ENCODE results near the gene TRIM39. TPM values are rescaled to one million over a fixed set of nuclear protein-coding genes. Genes with fewer than 3 reads are reported as not detected.

The TRIM39 gene
- total RNA-seq, 1 experiment from 2014 or later = 16.2 TPM

DNA sequence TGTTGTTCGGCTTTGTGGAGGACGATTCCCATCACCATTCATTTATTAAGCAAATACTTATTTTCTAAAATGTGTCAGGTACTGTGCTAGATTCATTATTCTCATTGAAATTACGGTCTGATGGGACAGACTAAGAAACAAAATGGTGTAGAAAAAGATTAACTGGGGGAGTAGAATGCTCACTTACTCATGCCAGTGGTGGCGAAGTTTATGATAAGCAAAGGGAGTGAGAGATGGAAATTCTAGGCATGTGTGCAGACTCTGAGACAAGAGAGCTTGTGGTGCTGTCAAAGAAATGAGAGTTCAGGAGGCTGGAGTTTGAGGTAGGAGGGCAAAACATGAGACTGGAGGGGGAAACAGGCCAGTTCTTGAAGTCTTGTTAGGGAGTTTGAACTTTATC, 19.1 kb downstream of the TRIM39 start:
- Histone ChIP-seq H3K4me2 (ENCODE audit: low read depth, low read length, poor library complexity, severe bottlenecking) (peak overlapping the region; percentile 98), H3K36me3 (ENCODE audit: insufficient read depth, low read length) (peaks cover 4% of the 10 kb centered on the region; the same call in 1 of the 2 replicates), H3K27me3 (ENCODE audit: low read length) (no peaks in the 10 kb centered on the region), H3K9ac (ENCODE audit: low read length) (peak overlapping the region; percentile 93), H3K9me2 (replicated peaks; ENCODE audit: insufficient read depth, low read length) (no peaks in the 10 kb centered on the region), H3K9me3 (ENCODE audit: low read length) (no peaks in the 10 kb centered on the region), H3K4me3 (ENCODE audit: low read length) (peak overlapping the region; percentile 98), H4K20me1 (ENCODE audit: insufficient read depth, low read depth, low read length) (no peaks in the 10 kb centered on the region), H3K4me1 (ENCODE audit: low read length) (peaks cover 24% of the 10 kb centered on the region), H3K27ac (ENCODE audit: low read length) (no peak overlapping the region), H2AFZ (ENCODE audit: low read length) (peak overlapping the region; percentile 79; the same call in 1 of the 2 replicates), H3K79me2 (ENCODE audit: low read length) (peaks cover 5% of the 10 kb centered on the region)
- no peak for DNase-seq

DNA sequence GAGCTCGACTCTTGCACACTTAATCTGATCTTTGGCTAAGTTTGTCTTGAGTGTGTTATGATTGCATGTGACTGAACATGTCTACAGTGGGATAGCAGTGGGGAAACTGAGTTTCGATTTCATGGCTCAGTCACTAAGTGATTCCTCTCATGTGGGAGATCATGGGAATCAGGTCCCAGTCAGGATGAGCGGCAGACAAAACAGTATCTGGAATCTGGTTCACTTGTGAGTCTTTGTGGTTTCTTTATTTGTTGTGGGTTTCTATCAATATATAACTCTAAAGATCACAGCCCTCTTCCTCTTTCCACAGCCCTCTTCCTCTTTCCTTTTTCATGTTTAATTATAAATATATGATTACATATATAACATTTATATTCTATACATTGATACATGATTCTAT, 22.2 kb downstream of the TRIM39 start:
- Histone ChIP-seq H2AFZ (ENCODE audit: low read length) (no peak overlapping the region), H3K9ac (ENCODE audit: low read length) (no peak overlapping the region), H4K20me1 (ENCODE audit: insufficient read depth, low read depth, low read length) (no peaks in the 10 kb centered on the region), H3K79me2 (ENCODE audit: low read length) (peaks cover 5% of the 10 kb centered on the region), H3K4me1 (ENCODE audit: low read length) (peaks cover 24% of the 10 kb centered on the region), H3K36me3 (ENCODE audit: insufficient read depth, low read length) (peaks cover 4% of the 10 kb centered on the region; the same call in 1 of the 2 replicates), H3K9me2 (replicated peaks; ENCODE audit: insufficient read depth, low read length) (no peaks in the 10 kb centered on the region), H3K27ac (ENCODE audit: low read length) (no peak overlapping the region), H3K9me3 (ENCODE audit: low read length) (no peaks in the 10 kb centered on the region), H3K4me3 (ENCODE audit: low read length) (no peak overlapping the region), H3K27me3 (ENCODE audit: low read length) (no peaks in the 10 kb centered on the region), H3K4me2 (ENCODE audit: low read depth, low read length, poor library complexity, severe bottlenecking) (no peak overlapping the region)
- no peak for DNase-seq

DNA sequence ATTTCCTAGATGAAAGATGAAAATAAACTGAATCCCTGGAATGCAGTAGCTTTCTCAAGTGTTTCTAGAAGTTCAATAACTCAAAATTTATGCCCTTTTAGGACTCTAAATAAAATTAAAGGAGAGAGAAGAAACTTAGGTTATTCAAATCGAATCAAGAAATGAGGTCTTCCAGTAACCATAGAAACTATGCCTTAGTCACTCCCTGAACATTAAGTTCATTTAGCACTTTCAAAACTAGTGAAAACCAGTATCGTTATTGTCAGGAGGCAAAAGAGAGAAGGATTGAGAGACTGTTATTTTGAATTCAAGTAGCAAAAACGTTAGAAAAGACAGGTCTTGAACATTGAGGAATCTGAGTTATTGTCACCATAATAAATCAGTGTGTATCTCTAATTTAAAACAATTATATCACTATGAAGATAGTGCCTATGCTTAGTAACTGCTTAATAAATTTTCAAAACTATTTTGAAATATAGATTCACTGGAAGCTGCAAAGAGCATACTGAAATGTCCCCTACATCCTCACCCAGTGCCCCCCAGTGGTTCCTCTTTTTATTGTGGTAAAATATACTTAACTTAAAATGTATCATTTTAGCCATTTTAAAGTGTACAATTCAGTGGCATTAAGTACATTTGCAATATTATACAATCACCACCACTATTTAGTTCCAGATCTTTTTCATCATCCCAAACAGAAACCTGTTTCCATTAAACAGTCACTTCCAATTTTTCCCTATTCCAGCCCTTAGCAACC, 22.9 kb downstream of the TRIM39 start:
- Histone ChIP-seq H3K4me2 (ENCODE audit: low read depth, low read length, poor library complexity, severe bottlenecking) (no peak overlapping the region), H3K36me3 (ENCODE audit: insufficient read depth, low read length) (peaks cover 4% of the 10 kb centered on the region; the same call in 1 of the 2 replicates), H3K4me1 (ENCODE audit: low read length) (peaks cover 21% of the 10 kb centered on the region), H2AFZ (ENCODE audit: low read length) (no peak overlapping the region), H4K20me1 (ENCODE audit: insufficient read depth, low read depth, low read length) (no peaks in the 10 kb centered on the region), H3K9me2 (replicated peaks; ENCODE audit: insufficient read depth, low read length) (no peaks in the 10 kb centered on the region), H3K4me3 (ENCODE audit: low read length) (no peak overlapping the region), H3K27me3 (ENCODE audit: low read length) (no peaks in the 10 kb centered on the region), H3K9ac (ENCODE audit: low read length) (no peak overlapping the region), H3K79me2 (ENCODE audit: low read length) (peaks cover 5% of the 10 kb centered on the region), H3K9me3 (ENCODE audit: low read length) (no peaks in the 10 kb centered on the region), H3K27ac (ENCODE audit: low read length) (no peak overlapping the region)
- DNase-seq = peak; percentile 53

DNA sequence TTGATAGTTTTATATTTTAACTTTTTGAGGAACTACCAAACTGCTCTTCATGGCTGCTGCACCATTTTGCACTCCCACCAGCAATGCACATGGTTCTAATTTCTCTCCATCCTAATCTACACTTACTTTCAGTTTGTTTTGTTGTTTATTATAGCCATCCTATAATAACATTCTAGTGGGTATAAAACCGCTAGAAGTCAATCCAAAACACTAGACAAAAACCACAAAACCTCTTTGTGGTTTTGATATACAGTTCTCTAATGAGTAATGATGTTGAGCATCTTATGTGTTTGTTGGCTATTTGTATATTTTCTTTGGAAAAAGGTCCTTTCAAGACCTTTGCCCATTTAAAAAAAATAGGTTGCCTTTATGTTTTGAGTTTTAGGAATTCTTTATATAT, 23.8 kb downstream of the TRIM39 start:
- Histone ChIP-seq H3K4me3 (ENCODE audit: low read length) (no peak overlapping the region), H3K79me2 (ENCODE audit: low read length) (peaks cover 5% of the 10 kb centered on the region), H3K4me2 (ENCODE audit: low read depth, low read length, poor library complexity, severe bottlenecking) (no peak overlapping the region), H4K20me1 (ENCODE audit: insufficient read depth, low read depth, low read length) (no peaks in the 10 kb centered on the region), H3K27me3 (ENCODE audit: low read length) (no peaks in the 10 kb centered on the region), H3K9ac (ENCODE audit: low read length) (no peak overlapping the region), H2AFZ (ENCODE audit: low read length) (no peak overlapping the region), H3K9me3 (ENCODE audit: low read length) (no peaks in the 10 kb centered on the region), H3K36me3 (ENCODE audit: insufficient read depth, low read length) (peaks cover 4% of the 10 kb centered on the region; the same call in 1 of the 2 replicates), H3K9me2 (replicated peaks; ENCODE audit: insufficient read depth, low read length) (no peaks in the 10 kb centered on the region), H3K4me1 (ENCODE audit: low read length) (peaks cover 18% of the 10 kb centered on the region), H3K27ac (ENCODE audit: low read length) (no peak overlapping the region)
- no peak for DNase-seq

DNA sequence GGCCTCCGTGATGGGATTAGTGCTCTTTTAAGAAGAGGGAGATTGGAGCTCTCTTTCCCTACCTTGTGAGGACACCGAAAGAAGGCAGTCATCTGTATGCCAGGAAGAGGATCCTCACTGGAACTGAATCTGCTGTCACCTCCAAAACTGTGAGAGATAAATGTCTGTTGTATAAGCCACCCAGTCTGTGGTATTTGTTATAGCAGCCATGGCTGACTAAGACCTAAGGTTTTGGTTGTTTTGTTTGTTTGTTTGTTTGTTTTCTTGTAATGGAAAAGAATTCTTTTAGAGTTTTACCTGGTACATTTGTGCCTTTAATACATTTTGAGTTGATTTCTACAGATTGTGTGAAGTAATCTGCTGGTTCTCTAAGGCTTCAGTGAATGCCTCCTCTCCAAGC, 25.8 kb downstream of the TRIM39 start:
- Histone ChIP-seq H4K20me1 (ENCODE audit: insufficient read depth, low read depth, low read length) (no peaks in the 10 kb centered on the region), H3K9me3 (ENCODE audit: low read length) (no peaks in the 10 kb centered on the region), H3K36me3 (ENCODE audit: insufficient read depth, low read length) (no peaks in the 10 kb centered on the region), H3K27me3 (ENCODE audit: low read length) (no peaks in the 10 kb centered on the region), H3K9me2 (replicated peaks; ENCODE audit: insufficient read depth, low read length) (no peaks in the 10 kb centered on the region), H3K27ac (ENCODE audit: low read length) (no peak overlapping the region), H3K9ac (ENCODE audit: low read length) (no peak overlapping the region), H3K4me2 (ENCODE audit: low read depth, low read length, poor library complexity, severe bottlenecking) (no peak overlapping the region), H3K79me2 (ENCODE audit: low read length) (no peaks in the 10 kb centered on the region), H3K4me3 (ENCODE audit: low read length) (no peak overlapping the region), H2AFZ (ENCODE audit: low read length) (no peak overlapping the region), H3K4me1 (ENCODE audit: low read length) (peaks cover 9% of the 10 kb centered on the region)
- DNase-seq = no peak

DNA sequence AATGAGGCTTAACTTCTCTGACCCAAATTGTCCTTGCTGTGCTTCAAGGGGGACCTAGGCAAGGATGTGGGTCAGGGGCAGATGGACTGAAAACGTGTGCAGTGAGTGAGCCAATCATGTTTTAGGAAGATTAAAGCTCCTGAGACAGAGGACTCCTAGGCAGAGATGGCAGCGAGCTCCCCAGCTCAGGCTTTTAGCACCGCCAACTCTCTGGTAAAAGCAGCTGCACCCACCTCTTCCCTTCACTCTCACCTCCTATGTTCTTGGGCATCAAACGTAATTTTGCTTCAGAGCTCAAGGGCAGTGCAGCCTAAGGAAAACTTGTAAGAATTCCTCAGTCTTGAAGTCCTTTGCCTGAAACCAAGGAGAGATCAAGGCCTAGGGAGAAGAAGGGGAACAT, 28.6 kb downstream of the TRIM39 start:
- no peak overlapping the region for H3K27ac ChIP-seq (ENCODE audit: low read length)
- H3K4me3 ChIP-seq (ENCODE audit: low read length) = no peak overlapping the region
- DNase-seq = no peak

DNA sequence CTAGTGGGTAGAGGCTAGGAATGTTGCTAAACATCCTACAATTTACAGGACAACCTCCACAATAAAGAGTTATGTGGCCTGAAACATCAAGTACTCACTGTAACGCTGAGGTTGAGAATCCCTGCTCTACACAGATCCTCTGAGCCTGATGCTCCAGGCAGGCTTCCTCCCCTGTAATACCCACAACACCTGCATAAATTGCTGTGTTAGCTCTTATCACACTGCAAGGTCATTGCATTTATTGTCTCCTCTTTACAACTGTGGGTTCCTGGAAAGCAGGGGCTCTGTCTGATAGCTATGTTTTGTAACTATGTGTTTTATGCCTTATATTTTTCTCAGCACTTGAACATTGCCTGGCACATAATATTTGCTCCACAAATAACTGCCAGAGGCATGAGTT, 29.8 kb downstream of the TRIM39 start:
- Histone ChIP-seq H3K4me1 (ENCODE audit: low read length) (no peaks in the 10 kb centered on the region), H3K9ac (ENCODE audit: low read length) (no peak overlapping the region), H2AFZ (ENCODE audit: low read length) (no peak overlapping the region), H3K27ac (ENCODE audit: low read length) (no peak overlapping the region), H4K20me1 (ENCODE audit: insufficient read depth, low read depth, low read length) (no peaks in the 10 kb centered on the region), H3K4me2 (ENCODE audit: low read depth, low read length, poor library complexity, severe bottlenecking) (no peak overlapping the region), H3K79me2 (ENCODE audit: low read length) (no peaks in the 10 kb centered on the region), H3K4me3 (ENCODE audit: low read length) (no peak overlapping the region), H3K9me2 (replicated peaks; ENCODE audit: insufficient read depth, low read length) (no peaks in the 10 kb centered on the region), H3K9me3 (ENCODE audit: low read length) (no peaks in the 10 kb centered on the region), H3K27me3 (ENCODE audit: low read length) (no peaks in the 10 kb centered on the region), H3K36me3 (ENCODE audit: insufficient read depth, low read length) (no peaks in the 10 kb centered on the region)
- DNase-seq = no peak

More for the DNA sequence above, 28.6 kb downstream of the TRIM39 start:
- Histone ChIP-seq H2AFZ (ENCODE audit: low read length) (no peak overlapping the region), H3K9me3 (ENCODE audit: low read length) (no peaks in the 10 kb centered on the region), H3K79me2 (ENCODE audit: low read length) (no peaks in the 10 kb centered on the region), H3K27me3 (ENCODE audit: low read length) (no peaks in the 10 kb centered on the region), H4K20me1 (ENCODE audit: insufficient read depth, low read depth, low read length) (no peaks in the 10 kb centered on the region), H3K9ac (ENCODE audit: low read length) (no peak overlapping the region), H3K9me2 (replicated peaks; ENCODE audit: insufficient read depth, low read length) (no peaks in the 10 kb centered on the region), H3K36me3 (ENCODE audit: insufficient read depth, low read length) (no peaks in the 10 kb centered on the region), H3K4me2 (ENCODE audit: low read depth, low read length, poor library complexity, severe bottlenecking) (no peak overlapping the region), H3K4me1 (ENCODE audit: low read length) (no peaks in the 10 kb centered on the region; the same call in 1 of the 2 replicates)

DNA sequence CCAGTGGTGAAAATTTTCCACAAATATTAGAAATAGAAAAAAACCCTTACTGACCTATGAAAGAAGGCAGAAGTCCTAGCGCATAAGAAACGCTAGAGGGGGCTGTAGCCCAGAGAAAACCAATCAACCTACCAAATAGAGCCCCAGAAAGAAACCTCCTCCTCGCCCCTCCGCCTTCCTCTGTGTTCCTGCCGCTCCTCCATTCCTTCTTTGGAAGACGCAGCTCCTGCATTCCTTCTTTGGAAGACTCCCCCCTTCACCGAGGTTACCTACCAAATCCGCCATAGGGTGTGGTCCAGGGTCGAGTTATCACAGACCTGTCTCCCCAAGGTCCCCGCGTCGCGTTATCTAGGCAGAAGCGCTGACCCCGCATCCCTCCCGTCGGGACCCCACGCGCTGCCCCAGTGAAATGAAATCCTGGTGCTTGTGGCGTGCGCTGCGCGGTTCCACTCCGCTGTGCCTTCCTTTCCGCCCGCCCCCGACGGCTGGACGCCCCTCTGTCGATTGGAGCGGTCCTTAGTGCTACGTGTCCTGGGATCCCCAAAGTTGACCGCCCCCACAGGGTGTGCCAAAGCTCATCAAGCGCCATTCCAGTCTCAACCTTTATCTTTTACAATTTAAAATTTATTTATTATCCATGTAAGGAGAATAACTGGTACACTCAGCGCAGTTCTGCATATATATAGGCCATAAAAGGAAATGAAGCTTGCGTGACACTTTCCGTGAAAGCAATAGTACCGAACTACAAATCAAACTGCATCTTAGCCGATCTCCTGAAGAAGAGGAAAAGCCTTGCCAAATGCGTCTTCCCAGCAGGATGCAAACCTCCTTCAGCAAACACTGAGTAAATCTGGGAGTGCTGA, 31.2 kb downstream of the TRIM39 start:
- H3K79me2 ChIP-seq (ENCODE audit: low read length) = no peaks in the 10 kb centered on the region
- H3K9me2 ChIP-seq (replicated peaks; ENCODE audit: insufficient read depth, low read length) = no peaks in the 10 kb centered on the region
- no peaks in the 10 kb centered on the region for H3K9me3 ChIP-seq (ENCODE audit: low read length)
- no peak overlapping the region for H2AFZ ChIP-seq (ENCODE audit: low read length)
- peak; percentile 77 for DNase-seq
- no peak overlapping the region for H3K27ac ChIP-seq (ENCODE audit: low read length)
- no peaks in the 10 kb centered on the region for H3K27me3 ChIP-seq (ENCODE audit: low read length)
- H3K9ac ChIP-seq (ENCODE audit: low read length) = no peak overlapping the region
- no peak overlapping the region for H3K4me3 ChIP-seq (ENCODE audit: low read length)
- H4K20me1 ChIP-seq (ENCODE audit: insufficient read depth, low read depth, low read length) = no peaks in the 10 kb centered on the region
- H3K4me2 ChIP-seq (ENCODE audit: low read depth, low read length, poor library complexity, severe bottlenecking) = no peak overlapping the region
- H3K4me1 ChIP-seq (ENCODE audit: low read length) = no peaks in the 10 kb centered on the region
- no peaks in the 10 kb centered on the region for H3K36me3 ChIP-seq (ENCODE audit: insufficient read depth, low read length)

Measured in Karpas-422 (cell line).